Measurements from ENCODE around the gene ATP7A.
"Not testable (repeated sequence)": the region's sequence is repeated elsewhere in the genome, so short reads cannot be mapped to it uniquely, and the experiment has no call there.

ATP7A gene

GRCh38 chrX:77918568-77918967 lies 8.1 kb downstream of the ATP7A start:
- no peaks in the 10 kb centered on the region for H3F3A ChIP-seq (ENCODE audit: insufficient read depth, low read length)
- H2AFZ ChIP-seq (ENCODE audit: low read length) = no peak overlapping the region
- peaks cover 5% of the 10 kb centered on the region; the same call in 1 of the 2 replicates for H3K79me2 ChIP-seq (ENCODE audit: insufficient read depth, low read length)
- no peak overlapping the region for H3K4me3 ChIP-seq (ENCODE audit: low read depth, low read length, poor library complexity, severe bottlenecking)
- H3K9me2 ChIP-seq (ENCODE audit: low read depth, low read length) = no peaks in the 10 kb centered on the region
- TF ChIP-seq CTCF (IDR thresholded peaks at IDR 0.05; ENCODE audit: low read length) (no peak), EZH2 (IDR thresholded peaks at IDR 0.05; ENCODE audit: borderline replicate concordance, low read length) (no peak)
- no peak overlapping the region for H3K4me2 ChIP-seq (ENCODE audit: low read length)
- H4K20me1 ChIP-seq (ENCODE audit: insufficient read depth, low read length) = no peaks in the 10 kb centered on the region
- H3K27me3 ChIP-seq (ENCODE audit: insufficient read depth, low read length) = no peaks in the 10 kb centered on the region
- H3K9me3 ChIP-seq (ENCODE audit: low read length) = no peaks in the 10 kb centered on the region
- peaks cover 26% of the 10 kb centered on the region for H3K4me1 ChIP-seq (ENCODE audit: insufficient read depth, low read length, severe bottlenecking)
- H3K36me3 ChIP-seq (ENCODE audit: insufficient read depth, low read length) = no peaks in the 10 kb centered on the region
- H3K9ac ChIP-seq (ENCODE audit: low read length) = no peak overlapping the region
- no peak overlapping the region for H3K27ac ChIP-seq (ENCODE audit: low read depth, low read length, poor library complexity, severe bottlenecking)

GRCh38 chrX:77919370-77919769 lies 8.9 kb downstream of the ATP7A start:
- H3K4me1 ChIP-seq (ENCODE audit: insufficient read depth, low read length, severe bottlenecking) = peaks cover 26% of the 10 kb centered on the region
- H3K9me3 ChIP-seq (ENCODE audit: low read length); H4K20me1 ChIP-seq (ENCODE audit: insufficient read depth, low read length); H3K36me3 ChIP-seq (ENCODE audit: insufficient read depth, low read length); H3K79me2 ChIP-seq (ENCODE audit: insufficient read depth, low read length); H3K27me3 ChIP-seq (ENCODE audit: insufficient read depth, low read length); H3K9ac ChIP-seq (ENCODE audit: low read length); H3K4me3 ChIP-seq (ENCODE audit: low read depth, low read length, poor library complexity, severe bottlenecking); H3K27ac ChIP-seq (ENCODE audit: low read depth, low read length, poor library complexity, severe bottlenecking); H3F3A ChIP-seq (ENCODE audit: insufficient read depth, low read length); H3K4me2 ChIP-seq (ENCODE audit: low read length); H2AFZ ChIP-seq (ENCODE audit: low read length); H3K9me2 ChIP-seq (ENCODE audit: low read depth, low read length): not testable (repeated sequence)

- Histone ChIP-seq H2AFZ (ENCODE audit: low read length) (no peak overlapping the region), H3K4me2 (ENCODE audit: low read length) (no peak overlapping the region), H3K4me1 (ENCODE audit: insufficient read depth, low read length, severe bottlenecking) (peaks cover 17% of the 10 kb centered on the region), H3K79me2 (ENCODE audit: insufficient read depth, low read length) (no peaks in the 10 kb centered on the region), H3K36me3 (ENCODE audit: insufficient read depth, low read length) (no peaks in the 10 kb centered on the region), H3K9ac (ENCODE audit: low read length) (no peak overlapping the region), H4K20me1 (ENCODE audit: insufficient read depth, low read length) (no peaks in the 10 kb centered on the region), H3K27ac (ENCODE audit: low read depth, low read length, poor library complexity, severe bottlenecking) (no peak overlapping the region), H3K9me2 (ENCODE audit: low read depth, low read length) (no peaks in the 10 kb centered on the region), H3F3A (ENCODE audit: insufficient read depth, low read length) (no peaks in the 10 kb centered on the region), H3K27me3 (ENCODE audit: insufficient read depth, low read length) (no peaks in the 10 kb centered on the region), H3K4me3 (ENCODE audit: low read depth, low read length, poor library complexity, severe bottlenecking) (no peak overlapping the region), H3K9me3 (ENCODE audit: low read length) (no peaks in the 10 kb centered on the region)
- TF ChIP-seq EZH2 (IDR thresholded peaks at IDR 0.05; ENCODE audit: borderline replicate concordance, low read length) (no peak), CTCF (IDR thresholded peaks at IDR 0.05; ENCODE audit: low read length) (no peak)
Observed at GRCh38 chrX:77922787-77923186, 12.3 kb downstream of the ATP7A start.

GRCh38 chrX:77924320-77924859 lies 13.9 kb downstream of the ATP7A start:
- no peaks in the 10 kb centered on the region for H3K79me2 ChIP-seq (ENCODE audit: insufficient read depth, low read length)
- H4K20me1 ChIP-seq (ENCODE audit: insufficient read depth, low read length) = no peaks in the 10 kb centered on the region
- H3K27me3 ChIP-seq (ENCODE audit: insufficient read depth, low read length) = no peaks in the 10 kb centered on the region
- H3K4me2 ChIP-seq (ENCODE audit: low read length) = no peak overlapping the region
- TF ChIP-seq CTCF (IDR thresholded peaks at IDR 0.05; ENCODE audit: low read length) (no peak), EZH2 (IDR thresholded peaks at IDR 0.05; ENCODE audit: borderline replicate concordance, low read length) (no peak)
- H3K4me1 ChIP-seq (ENCODE audit: insufficient read depth, low read length, severe bottlenecking) = peaks cover 5% of the 10 kb centered on the region
- no peak overlapping the region for H2AFZ ChIP-seq (ENCODE audit: low read length)
- no peaks in the 10 kb centered on the region for H3K9me2 ChIP-seq (ENCODE audit: low read depth, low read length)
- no peak overlapping the region for H3K4me3 ChIP-seq (ENCODE audit: low read depth, low read length, poor library complexity, severe bottlenecking)
- H3K36me3 ChIP-seq (ENCODE audit: insufficient read depth, low read length) = no peaks in the 10 kb centered on the region
- no peaks in the 10 kb centered on the region for H3F3A ChIP-seq (ENCODE audit: insufficient read depth, low read length)
- no peak overlapping the region for H3K9ac ChIP-seq (ENCODE audit: low read length)
- H3K27ac ChIP-seq (ENCODE audit: low read depth, low read length, poor library complexity, severe bottlenecking) = no peak overlapping the region
- no peaks in the 10 kb centered on the region for H3K9me3 ChIP-seq (ENCODE audit: low read length)

Measured in OCI-LY1 (cell line).